ENCODE measurements around the gene ATP7B.
"Not testable (repeated sequence)": the region's sequence is repeated elsewhere in the genome, so short reads cannot be mapped to it uniquely, and the experiment has no call there.

ATP7B gene

DNA sequence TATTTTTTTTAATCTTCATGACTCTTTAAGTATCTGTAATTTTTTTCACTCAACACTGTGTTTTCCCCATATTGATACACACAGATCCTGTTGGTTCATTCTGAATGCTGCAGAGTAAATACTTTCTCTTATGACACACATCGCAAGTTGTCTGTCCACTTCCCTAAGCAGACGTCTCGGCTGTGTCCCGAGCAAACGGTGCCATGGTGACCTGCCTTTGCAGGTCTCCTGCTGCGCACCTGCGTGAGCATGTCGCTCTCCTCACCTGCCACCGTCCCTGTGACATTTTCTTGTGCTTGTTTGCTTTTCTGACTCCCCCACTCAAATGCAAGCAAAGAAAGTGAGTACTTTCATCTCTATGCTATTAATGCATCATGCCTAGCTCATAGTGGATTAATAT is 91.7 kb downstream of the ATP7B start:
- no peak for DNase-seq

DNA sequence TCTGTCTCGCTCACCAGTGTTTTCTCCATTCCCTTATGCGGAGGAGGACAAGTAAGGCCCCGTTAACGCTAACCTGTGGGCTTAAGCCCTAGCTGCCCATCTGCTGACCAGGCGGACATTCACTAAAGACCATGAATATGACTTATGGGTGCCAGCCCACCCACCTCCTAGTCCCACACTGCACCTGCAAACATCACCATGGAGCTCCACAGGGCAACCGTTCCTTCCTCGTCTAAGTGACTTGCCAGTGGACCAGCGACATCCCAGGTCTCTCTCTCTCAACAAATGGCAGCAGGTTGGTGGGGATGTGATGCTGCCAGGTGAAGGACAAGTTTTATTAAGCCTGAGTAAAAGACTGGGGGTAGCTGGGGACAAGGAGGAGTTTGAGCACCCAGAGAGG is 94.3 kb downstream of the ATP7B start:
- no peak for DNase-seq

DNA sequence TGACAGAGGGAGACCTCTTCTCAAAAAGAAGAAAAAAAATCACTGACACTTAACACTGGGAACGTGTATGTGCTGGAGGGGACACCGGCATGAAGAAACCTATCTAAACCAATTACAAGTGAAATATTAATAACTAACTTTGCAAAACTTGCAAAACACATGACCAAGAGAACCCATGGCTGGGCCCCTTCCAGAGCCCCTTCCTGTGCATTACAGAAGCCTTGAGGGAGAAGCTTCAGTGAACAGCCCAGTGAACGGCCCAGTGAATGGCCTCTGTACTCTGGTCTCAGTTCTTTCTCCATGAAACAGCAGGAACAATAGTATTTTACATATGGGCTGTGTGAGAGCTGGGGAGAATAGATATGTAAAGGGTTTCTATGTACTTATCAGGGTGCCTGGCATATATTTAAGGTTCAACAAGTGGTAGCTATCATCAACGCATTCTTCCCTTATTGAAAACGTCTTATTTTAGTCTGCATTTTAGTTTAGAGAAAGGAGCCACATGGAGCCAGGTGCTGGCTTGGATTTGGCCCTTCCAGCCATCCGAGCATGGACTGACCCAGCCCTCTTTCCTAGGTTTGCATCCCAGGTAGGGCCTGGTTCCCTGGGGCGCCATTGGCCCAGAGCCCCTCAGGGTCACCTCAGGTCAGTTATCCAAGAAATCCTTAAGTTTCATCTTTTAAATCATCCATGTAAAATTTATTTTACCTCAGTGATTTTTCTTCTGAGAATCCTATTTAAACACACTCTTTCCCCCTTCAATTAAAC is 95.0 kb downstream of the ATP7B start:
- no peak for DNase-seq

DNA sequence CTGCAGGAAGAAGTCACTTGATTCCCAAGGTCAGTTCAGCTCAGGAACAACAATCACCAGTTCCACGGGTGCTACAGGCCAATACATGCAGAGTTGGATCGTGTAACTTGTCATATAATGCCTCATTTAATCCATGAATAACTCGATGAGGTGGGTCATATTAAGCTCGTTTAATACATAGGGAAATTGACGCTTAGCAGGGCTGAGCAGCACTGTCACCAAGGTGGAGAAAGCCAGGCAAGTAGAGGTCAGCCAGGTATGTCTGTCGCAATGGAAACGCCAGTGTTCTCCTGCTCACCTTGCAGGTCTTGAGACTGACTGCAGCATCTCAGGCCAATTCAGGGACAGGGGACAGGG is 97.1 kb downstream of the ATP7B start:
- DNase-seq: no peak

DNA sequence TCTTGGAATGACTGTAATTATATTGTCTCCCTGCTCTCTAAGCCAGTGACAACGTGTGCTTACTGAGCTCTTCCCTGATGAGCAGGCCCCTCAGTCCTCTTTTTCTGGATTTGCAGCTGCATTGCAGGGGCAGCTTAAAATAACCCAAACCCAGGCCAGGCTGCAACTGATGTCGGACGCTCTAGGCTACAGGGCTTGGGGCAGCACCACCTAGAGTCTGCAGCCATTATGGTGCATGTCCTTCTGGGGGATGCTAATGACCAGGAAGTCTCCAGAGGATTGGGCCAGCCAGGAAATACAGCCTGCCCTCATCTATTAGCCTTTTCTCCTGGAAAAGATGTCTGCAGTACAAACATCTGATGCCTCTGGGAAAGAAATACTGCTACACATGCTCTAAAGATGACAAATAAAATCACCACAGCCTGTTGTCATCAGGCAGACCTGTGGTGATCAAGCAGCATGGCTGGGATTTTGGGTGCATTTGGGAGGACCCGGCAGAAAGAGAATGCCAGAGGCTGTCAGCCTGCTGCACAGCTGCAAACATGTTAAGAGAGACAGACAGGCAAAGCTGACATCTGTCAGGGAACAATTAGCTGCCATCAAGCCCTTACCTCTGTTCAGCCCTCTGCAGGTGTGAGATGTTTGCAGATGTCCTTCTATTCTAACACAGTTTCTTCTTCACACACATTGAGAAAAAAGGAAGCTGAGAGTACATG is 97.7 kb downstream of the ATP7B start:
- no peak for DNase-seq

DNA sequence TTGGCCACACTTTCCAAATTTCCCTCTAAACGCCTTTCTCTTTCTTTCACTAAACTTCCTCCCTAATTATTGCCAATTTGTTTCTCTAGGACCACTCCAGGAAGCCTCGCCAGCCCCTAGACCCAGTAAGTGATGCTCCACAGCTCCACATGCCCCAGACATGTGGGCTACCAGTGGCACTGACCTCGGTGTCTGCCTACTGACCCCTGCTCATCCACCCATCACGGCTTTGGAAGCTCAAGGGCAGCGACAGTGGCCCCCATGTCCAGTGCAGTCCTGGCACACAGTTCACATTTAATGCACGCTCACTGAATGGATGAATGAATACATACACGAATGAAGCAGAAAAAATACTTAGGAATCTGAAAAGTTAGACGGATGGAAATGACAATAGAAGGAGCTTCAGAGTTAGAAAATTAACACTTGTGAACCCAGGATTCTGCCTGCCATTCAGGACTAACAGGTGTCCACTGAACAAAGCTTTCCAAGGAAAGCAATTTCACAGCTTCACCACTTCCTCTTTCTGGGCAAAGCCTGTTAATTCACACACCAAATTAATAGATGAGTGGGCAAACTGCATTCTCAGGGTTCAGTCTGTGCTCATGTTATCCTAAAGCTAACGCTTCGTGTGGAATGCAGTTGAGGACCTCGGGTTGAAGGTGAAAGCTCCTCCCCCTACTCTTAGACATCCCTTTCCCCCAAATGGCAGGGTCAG is 98.6 kb downstream of the ATP7B start:
- DNase-seq: no peak

DNA sequence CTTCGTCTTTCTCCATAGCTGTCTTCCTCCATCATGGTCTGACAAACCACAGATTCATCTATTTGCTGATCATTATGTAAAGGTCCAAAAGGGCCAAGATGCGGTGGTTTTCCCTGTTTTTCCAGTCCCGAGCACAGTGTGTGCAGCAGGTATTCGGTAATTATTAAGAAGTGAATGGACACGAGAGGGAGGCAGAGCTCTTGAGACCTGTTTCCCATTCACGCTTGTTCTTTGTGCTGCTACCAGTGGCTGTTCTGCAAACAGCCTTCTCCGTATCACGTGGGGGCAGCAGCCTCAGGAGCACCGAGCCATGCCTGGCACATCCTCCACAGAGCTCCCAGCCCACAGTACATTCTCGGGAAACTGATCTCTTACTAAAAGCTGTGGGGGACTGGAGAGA is 99.2 kb downstream of the ATP7B start:
- DNase-seq: no peak

DNA sequence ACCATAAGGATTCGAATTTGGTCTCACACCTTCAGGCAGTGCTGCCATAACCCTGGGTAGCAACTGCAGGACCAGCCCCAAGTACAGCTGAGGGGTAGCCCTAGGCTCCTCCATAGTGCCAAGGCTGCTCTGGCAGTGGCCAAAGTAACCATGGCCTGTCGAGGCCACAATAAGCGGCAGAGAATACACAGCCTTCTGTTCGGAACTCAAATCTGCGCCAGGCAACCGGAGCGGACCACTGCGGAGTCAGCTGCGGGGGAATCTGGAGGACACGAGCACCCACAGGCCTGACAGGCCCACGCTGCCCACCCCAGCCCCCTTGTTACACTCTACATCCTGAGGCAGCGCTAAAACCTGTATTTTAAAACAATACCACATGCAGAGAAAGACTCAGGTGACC is 100.7 kb downstream of the ATP7B start:
- no peak for DNase-seq

DNA sequence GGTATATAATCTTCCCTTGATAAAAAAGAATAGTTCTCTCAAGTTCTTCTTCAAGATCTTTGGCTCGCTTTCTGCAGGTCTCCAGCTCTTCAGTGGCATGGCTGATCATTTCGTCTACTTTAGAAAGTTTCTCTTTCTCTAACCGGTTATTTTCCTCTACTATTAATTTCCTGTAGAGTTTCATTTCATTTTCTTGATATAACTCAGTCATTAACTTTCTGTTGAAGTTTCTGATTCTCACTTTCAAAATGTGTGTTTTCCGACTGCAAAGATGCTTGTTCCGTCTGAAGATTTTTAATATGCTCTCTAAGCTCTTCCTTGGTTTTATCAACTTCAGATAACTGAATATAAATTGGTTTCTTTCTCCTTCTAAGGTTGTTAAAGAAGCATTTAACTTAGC is 102.0 kb downstream of the ATP7B start:
- DNase-seq: not testable (repeated sequence)

DNA sequence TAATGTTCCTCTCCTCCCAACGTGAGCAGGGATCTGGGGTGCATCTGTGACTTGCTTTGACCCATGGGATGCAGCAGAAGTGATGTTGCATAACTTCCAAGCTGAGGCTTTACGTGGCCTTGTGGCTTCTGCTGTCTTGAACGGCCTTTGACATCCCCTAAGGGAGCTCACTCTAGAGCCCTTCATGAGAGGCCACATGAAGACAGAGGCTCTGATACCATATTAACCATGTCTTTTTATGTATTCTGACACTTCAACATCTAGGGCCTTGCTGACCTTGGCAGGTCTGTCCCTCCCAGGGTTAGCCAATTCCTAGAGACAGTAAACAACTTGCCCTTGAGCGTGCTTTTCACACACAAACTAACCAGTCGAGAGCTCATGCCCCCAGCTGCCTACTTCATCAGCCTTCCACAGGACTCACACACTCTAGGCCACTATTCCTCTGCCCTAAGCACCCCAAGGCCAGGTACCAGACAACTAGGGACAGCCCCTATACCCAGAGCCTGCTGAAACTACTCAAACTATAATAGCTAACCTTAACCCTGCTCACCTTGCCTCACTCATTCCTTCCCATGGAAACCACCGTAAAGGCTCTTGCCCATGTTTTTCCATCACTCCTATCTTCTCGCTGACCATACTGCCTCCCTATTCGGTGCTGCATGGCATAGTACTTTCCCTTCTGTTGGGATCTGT is 104.1 kb downstream of the ATP7B start:
- no peak for DNase-seq

DNA sequence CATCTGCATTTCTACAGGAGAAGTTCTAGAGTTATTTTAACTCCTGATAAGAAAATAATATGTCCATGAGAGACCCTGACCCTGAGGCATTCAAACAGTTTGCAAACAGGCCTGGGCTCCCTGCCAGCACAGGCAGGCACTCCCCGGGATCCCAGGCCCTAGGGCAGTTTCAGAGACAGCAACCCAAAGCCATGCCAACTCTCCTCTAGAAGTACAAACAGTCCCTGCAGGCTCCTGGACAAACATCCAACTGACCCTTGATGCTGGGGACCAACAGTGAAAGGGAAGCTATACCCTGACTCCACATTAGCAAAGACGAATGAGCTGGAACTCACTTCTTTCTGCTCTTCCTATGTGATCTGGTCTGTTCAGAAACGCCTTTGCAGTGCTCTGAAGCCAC is 104.7 kb downstream of the ATP7B start:
- peak; percentile 77 for DNase-seq

DNA sequence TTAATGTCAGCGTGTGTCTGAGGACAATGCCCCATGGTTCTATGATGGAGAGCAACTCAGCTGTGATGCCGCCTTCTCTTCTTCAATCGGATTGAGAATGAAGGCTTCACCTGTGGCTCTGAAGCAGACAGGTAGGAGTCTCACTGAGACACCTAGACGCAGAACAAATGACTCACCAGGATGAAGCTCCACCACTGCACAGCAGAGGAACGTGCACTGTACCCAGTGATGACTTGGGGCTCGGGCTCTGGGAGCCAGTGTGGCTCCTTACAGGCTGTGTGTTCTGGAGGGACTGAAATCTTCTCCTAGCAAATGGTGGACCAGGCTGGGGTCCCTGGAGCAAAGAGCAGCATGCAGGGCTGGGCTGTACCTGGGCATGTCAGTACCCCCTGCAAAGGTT is 105.5 kb downstream of the ATP7B start:
- DNase-seq: no peak

DNA sequence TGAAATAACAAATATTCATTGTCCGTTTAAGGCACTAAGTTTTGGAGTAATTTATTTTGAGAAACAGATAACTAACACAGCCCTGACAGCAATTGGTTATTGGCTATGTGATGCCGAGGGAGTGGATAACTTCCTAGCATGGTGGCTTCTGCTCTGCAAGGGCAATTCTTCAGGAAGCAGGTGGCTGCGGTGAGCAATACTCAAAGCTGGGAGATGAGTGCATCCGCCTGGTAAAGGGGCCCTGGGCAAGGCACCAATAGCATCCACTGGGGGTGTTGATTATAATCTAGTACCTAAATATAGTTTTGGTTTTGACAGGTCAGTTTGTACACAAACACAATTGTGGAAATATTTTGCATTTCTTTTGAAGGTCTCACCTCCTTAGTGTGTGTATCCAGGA is 108.5 kb downstream of the ATP7B start:
- no peak for DNase-seq

DNA sequence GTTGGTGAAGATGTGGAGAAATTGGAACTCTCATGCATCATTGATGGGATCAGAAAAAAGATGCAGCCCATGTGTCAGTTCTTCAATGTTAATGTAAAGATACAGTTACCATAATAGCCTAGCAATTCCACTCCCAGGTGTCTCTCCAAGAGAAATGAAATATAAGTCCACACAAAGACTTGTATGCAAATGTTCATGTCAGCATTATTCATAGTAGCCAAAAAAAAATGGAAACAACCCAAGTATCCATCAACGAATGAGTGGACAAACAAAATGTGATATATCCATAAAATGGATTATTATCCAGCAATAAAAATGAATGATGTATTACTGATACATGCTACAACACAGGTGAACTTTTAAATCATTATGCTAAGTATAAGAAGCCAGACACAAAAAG is 110.8 kb downstream of the ATP7B start:
- no peak for DNase-seq

DNA sequence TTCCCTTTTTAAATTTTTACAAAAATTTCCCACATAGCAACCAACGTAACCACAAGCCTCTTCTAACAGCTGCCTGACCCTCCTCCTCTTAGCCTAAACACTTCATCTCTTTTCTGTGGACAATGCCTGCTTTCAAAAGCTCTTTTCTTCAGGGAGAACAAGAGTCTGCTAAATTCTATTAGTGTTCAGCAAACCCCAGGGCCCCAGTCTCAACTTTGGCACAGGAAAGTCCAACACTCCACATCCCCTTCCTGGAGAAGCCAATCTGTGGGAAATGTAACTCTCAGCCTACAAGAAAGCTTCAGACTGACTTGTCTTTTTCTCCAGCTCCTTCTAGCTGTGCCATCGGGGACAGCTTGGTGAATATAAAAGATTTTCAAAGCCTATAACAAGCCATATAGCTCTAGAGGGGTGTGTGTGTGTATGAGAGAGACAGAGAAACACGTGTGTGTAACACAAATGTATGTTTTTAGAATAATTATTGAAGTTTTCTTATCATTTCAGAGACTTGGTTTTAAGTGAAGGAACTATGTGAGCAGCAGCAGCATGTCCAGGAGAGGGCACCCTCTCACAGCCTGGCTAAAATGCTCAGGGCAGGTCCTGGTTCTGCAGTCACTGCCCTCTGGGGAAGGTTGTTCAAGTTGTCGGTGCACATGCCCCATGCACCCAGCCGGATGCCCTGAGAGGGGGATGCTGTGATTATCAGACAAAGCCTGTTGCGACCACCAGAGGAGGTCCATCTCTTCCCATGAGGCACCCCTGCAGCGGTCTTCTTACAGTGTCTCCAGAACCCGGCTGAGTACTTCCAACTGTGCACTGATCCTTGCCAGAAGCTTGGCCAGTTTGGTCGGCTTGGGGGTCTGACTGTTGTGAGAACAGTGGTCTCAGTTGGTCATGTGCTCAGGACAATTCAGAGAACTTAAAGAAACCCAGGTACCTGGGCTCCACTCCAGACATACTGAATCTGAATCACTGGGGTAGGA is 115.1 kb downstream of the ATP7B start:
- no peak for DNase-seq

DNA sequence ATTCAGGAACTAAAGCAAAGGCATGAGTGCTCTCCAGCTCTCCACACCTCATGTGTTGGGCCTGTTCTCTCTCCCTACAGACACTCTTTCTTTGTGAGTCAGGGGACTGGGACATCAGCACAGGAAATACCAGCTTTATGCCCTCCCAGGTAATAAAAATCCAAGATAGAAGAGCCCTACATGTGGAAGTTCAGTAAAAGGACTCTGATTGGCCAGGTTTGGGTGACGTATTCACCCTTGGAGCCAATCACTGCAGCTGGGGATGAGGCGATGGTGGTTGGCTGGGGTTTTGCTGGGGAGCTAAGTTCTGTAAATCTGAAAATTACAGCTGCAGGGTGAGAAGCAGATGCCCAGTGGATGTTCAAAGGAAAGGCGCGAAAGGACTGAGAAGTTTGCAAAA is 117.0 kb downstream of the ATP7B start:
- no peak for DNase-seq

DNA sequence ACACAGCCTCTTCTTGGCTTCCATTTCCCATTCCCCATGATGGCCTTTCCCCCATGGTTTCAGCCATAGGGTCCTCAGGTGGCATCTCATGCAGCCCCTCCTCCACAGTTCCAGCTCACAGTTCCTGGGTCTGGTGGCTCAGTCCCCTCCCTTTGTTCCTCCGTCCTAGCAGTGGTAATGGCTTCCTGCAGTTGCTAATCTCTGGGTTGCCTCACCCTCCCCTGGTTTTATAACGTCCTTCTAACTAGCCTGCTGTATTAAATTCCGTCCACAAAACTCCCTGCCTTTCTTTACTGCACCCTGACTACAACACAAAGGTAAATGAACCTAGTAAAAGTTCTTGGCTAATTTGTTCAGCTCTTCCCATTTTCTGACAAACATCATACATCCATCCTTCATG is 118.6 kb downstream of the ATP7B start:
- DNase-seq: no peak

DNA sequence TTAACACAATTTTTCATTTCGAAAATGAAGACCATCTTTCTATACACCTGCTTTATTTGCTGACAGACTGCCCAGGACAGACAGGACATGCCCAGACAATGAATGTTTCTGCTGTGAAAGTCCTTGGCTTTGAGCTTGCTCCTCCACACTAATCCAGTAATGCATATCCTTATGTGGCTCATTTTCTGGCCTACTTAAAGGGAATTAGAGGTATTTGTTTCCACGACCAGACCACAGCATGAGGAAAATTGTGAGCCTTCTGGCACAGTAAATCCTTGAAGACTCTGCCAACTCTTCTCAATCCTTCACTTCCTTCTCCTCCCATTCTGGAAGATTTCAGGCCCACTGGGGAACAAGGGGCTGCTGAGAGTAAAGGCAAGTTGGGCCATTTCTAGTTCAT is 123.8 kb downstream of the ATP7B start:
- no peak for DNase-seq

DNA sequence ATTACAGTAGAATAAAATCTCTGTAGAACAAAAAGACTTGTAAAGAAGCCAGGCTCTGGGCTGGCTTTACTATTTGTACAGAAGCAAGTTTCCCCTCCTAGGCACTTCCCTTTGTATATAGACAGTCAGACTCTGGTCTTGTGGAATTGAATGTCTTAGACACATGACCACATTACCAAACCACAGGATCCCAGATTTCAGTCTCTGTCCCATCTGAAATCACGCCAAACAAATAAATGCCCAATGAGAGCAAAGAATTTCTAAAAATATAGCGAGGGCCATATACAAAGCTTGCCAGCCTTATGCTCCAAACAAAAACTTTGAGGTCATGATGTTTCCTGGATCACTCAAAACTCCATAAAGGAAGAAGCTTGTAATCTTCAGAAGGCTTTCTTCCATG is 125.6 kb downstream of the ATP7B start:
- DNase-seq: no peak

DNA sequence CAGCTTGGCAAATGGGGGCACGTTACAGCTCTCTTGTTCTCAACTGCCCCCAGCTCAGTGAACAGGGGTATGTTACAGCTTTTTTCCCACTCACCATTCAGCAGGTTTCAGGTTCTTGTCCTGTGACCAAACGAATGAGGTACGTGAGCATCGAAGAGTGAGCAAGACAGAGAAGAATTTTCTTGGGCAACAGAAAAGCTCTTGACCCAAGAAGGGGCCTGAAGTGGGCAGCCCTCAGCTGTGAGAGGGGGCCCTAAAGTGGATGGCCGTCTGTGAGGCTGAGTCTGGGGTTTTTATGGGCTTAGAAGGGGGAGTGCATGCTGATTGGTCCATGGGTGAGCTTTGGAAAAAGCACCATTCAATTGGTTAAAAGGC is 128.0 kb downstream of the ATP7B start:
- no peak for DNase-seq

Measured in NCI-H2081 treated with DMSO at 0.1 percent for 48 hours (cell line).